HCT116 (cell line): Measurements from ENCODE around the gene VEZF1. TPM values are rescaled to one million over a fixed set of nuclear protein-coding genes. Genes with fewer than 3 reads are reported as not detected.

ENCODE experiments used
- ATAC-seq: fragments of 200-7000 bp; cut with Tn5 transposase; 2 replicates; pipeline ENCODE4 v1.9.1; 2020; ENCODE audit warnings: mild to moderate bottlenecking, moderate library complexity
- BruUV-seq: library from RNA; stranded (reverse); fragments of 400-500 nt; replicated peaks from 2 replicates; lab custom pipeline; 2021; lab: Mats Ljungman, UMichigan
- CTCF ChIA-PET: fragments of 300-600 bp; sonication (Branson Sonifier 250); formaldehyde crosslinking; loops from one replicate; lab custom pipeline; 2021; ENCODE audit warnings: antibody characterized with exemption; lab: Charles Lee
- POLR2A ChIA-PET: fragments of 300-600, 350-600 bp; sonication (Branson Sonifier 250); formaldehyde crosslinking; loops from one replicate; lab custom pipeline; 2021; ENCODE audit warnings: antibody characterized with exemption; lab: Charles Lee
- RAD21 ChIA-PET, 2 experiments: fragments of 300-600 bp; sonication (Branson Sonifier 250); formaldehyde crosslinking; loops; one replicate each; lab custom pipeline; 2023; ENCODE audit warnings: low total read pairs in 2 of 2; ENCODE audit not compliant: uncharacterized antibody in 2 of 2, unreplicated experiment in 2 of 2, low non-redundant PET in 1 of 2; lab: Charles Lee
- DNase-seq: peaks from one replicate; pipeline ENCODE4 v3.0.0-alpha.2; 2010; ENCODE audit warnings: low read depth, low spot score
- H2AFZ ChIP-seq: fragments of 200-600 bp; shearing (Covaris generic), sonication (generic); 2 replicates; pipeline ENCODE4 v1.6.1; 2017; ENCODE audit warnings: low read depth, mixed run types, mixed read lengths, antibody characterized with exemption, low read length; ENCODE audit not compliant: poor library complexity, severe bottlenecking
- H3K27ac ChIP-seq: 2 replicates; pipeline ENCODE4 v1.5.1; 2012; ENCODE audit warnings: low read depth, low read length
- H3K27me3 ChIP-seq: fragments of 200-600 bp; sonication (generic); 2 replicates; pipeline ENCODE4 v1.6.1; 2016; ENCODE audit warnings: mixed run types, low read length, mixed read lengths; ENCODE audit not compliant: insufficient read depth
- H3K36me3 ChIP-seq, 2 experiments: fragments of 200-500 bp in 1 of 2; fragments of 200-600 bp in 1 of 2; sonication (Bioruptor generic) in 1 of 2; sonication (generic) in 1 of 2; 2 replicates each; pipeline versions ENCODE4 v1.5.1 to v1.6.1; 2014 to 2016; ENCODE audit warnings: low read length in 2 of 2, inconsistent platforms in 1 of 2, mixed read lengths in 1 of 2, mixed run types in 1 of 2; ENCODE audit not compliant: insufficient read depth in 2 of 2, control insufficient read depth in 1 of 2
- H3K4me1 ChIP-seq, 2 experiments: fragments of 200-600 bp in 1 of 2; sonication (generic) in 1 of 2; 2 replicates each; pipeline versions ENCODE4 v1.5.1 to v1.6.1; 2012 to 2017; ENCODE audit warnings: low read length in 2 of 2, inconsistent platforms in 1 of 2, mild to moderate bottlenecking in 1 of 2, mixed read lengths in 1 of 2, mixed run types in 1 of 2, moderate library complexity in 1 of 2; ENCODE audit not compliant: insufficient read depth in 2 of 2, control insufficient read depth in 1 of 2
- H3K4me2 ChIP-seq: fragments of 200-600 bp; sonication (generic); 2 replicates; pipeline ENCODE4 v1.6.1; 2017; ENCODE audit warnings: mixed run types, low read length, mixed read lengths
- H3K4me3 ChIP-seq, 2 experiments: fragments of 200-600 bp in 1 of 2; sonication (generic) in 1 of 2; replicated peaks in 1 of 2; 2 replicates each; pipeline ENCODE4 v1.5.1; 2011 to 2016; ENCODE audit warnings: low read length in 2 of 2, control low read depth in 1 of 2, low read depth in 1 of 2, mild to moderate bottlenecking in 1 of 2, mixed read lengths in 1 of 2, mixed run types in 1 of 2
- H3K79me2 ChIP-seq: fragments of 200-600 bp; sonication (generic); 2 replicates; pipeline ENCODE4 v1.6.1; 2017; ENCODE audit warnings: mild to moderate bottlenecking, mixed run types, low read length, moderate library complexity, mixed read lengths; ENCODE audit not compliant: insufficient read depth
- H3K9ac ChIP-seq: fragments of 200-600 bp; sonication (generic); 2 replicates; pipeline ENCODE4 v1.6.1; 2016; ENCODE audit warnings: low read length, mixed read lengths
- H3K9me2 ChIP-seq: fragments of 200-600 bp; sonication (generic), shearing (Covaris generic); 2 replicates; pipeline ENCODE4 v1.6.1; 2017; ENCODE audit warnings: mixed run types, mild to moderate bottlenecking, moderate library complexity; ENCODE audit not compliant: insufficient read depth
- H3K9me3 ChIP-seq, 2 experiments: fragments of 200-500 bp in 1 of 2; fragments of 200-600 bp in 1 of 2; sonication (Bioruptor generic) in 1 of 2; sonication (generic) in 1 of 2; 2 replicates each; pipeline ENCODE4 v1.6.1; 2014 to 2017; ENCODE audit warnings: low read length in 2 of 2, mixed read lengths in 2 of 2, inconsistent platforms in 1 of 2, low read depth in 1 of 2, mild to moderate bottlenecking in 1 of 2, mixed run types in 1 of 2, moderate library complexity in 1 of 2; ENCODE audit not compliant: control insufficient read depth in 1 of 2, insufficient read depth in 1 of 2
- H4K20me1 ChIP-seq: fragments of 200-600 bp; sonication (generic), shearing (Covaris generic); 2 replicates; pipeline ENCODE4 v1.6.1; 2017; ENCODE audit warnings: mixed run types, mild to moderate bottlenecking, moderate library complexity; ENCODE audit not compliant: insufficient read depth
- CTCF ChIP-seq, 3 experiments: fragments of 200-600 bp in 1 of 3; sonication (generic) in 1 of 3; IDR thresholded peaks in 2 of 3; conservative IDR thresholded peaks in 1 of 3; 2 replicates each; pipeline ENCODE4 v1.5.1; 2012 to 2017; ENCODE audit warnings: low read depth in 2 of 3, low read length in 2 of 3, antibody characterized with exemption in 1 of 3, borderline replicate concordance in 1 of 3, control low read depth in 1 of 3, mild to moderate bottlenecking in 1 of 3, mixed read lengths in 1 of 3, mixed run types in 1 of 3, moderate library complexity in 1 of 3; ENCODE audit not compliant: insufficient read depth in 1 of 3
- ELF1 ChIP-seq: IDR thresholded peaks from 2 replicates; pipeline ENCODE4 v1.6.1; 2012; ENCODE audit warnings: low read depth, borderline replicate concordance
- EZH2 ChIP-seq: fragments of 200-600 bp; sonication (generic); IDR thresholded peaks from 2 replicates; pipeline ENCODE4 v1.6.1; 2017; ENCODE audit warnings: antibody characterized with exemption, mixed run types
- EZH2phosphoT487 ChIP-seq: fragments of 200-600 bp; IDR thresholded peaks from 2 replicates; pipeline ENCODE4 v1.6.1; 2018; ENCODE audit warnings: antibody characterized with exemption, borderline replicate concordance
- JUND ChIP-seq: IDR thresholded peaks from 2 replicates; pipeline ENCODE4 v1.6.1; 2012
- POLR2A ChIP-seq: IDR thresholded peaks from 2 replicates; pipeline ENCODE4 v1.7.0; 2011; ENCODE audit warnings: borderline replicate concordance; ENCODE audit not compliant: insufficient read depth, insufficient read length; ENCODE audit errors: extremely low read depth
- POLR2AphosphoS5 ChIP-seq: IDR thresholded peaks from 2 replicates; pipeline ENCODE4 v1.6.1; 2011; ENCODE audit warnings: mild to moderate bottlenecking, low read depth, low read length, moderate library complexity
- RAD21 ChIP-seq: IDR thresholded peaks from 2 replicates; pipeline ENCODE4 v1.6.1; 2012; ENCODE audit warnings: low read depth, mild to moderate bottlenecking
- SIN3A ChIP-seq: IDR thresholded peaks from 2 replicates; pipeline ENCODE4 v1.6.1; 2012; ENCODE audit warnings: low read depth
- SP1 ChIP-seq: IDR thresholded peaks from 2 replicates; pipeline ENCODE4 v1.6.1; 2012; ENCODE audit warnings: low read depth
- SRF ChIP-seq: IDR thresholded peaks from 2 replicates; pipeline ENCODE4 v1.6.1; 2012; ENCODE audit warnings: low read depth
- TCF7L2 ChIP-seq: IDR thresholded peaks from 2 replicates; pipeline ENCODE4 v1.7.0; 2011; ENCODE audit warnings: borderline replicate concordance, inconsistent platforms; ENCODE audit not compliant: insufficient read depth, insufficient read length; ENCODE audit errors: extremely low read depth
- ZFX ChIP-seq: fragments of 450-650 bp; IDR thresholded peaks from 2 replicates; pipeline ENCODE4 v1.6.1; 2017
- ZNF274 ChIP-seq: fragments of 200-500 bp; sonication (Bioruptor generic); IDR thresholded peaks from 2 replicates; pipeline ENCODE4 v1.6.1; 2014; ENCODE audit warnings: mild to moderate bottlenecking, low read depth, low read length, inconsistent platforms
- intact Hi-C: fragments of 100-400 bp; cut with micrococcal nuclease; formaldehyde crosslinking; loops from 2 replicates; pipeline ENCODE4 v1.10.0; 2022
- total RNA-seq: library from RNA; stranded (reverse); gene quantifications from one replicate; pipeline ENCODE4 v1.2.1, GENCODE V29; 2021; ENCODE audit not compliant: unreplicated experiment
- TF ChIP-seq, protein P1 (sequence below): IDR thresholded peaks from 2 replicates; pipeline ENCODE4 v1.6.1; 2012
- TF ChIP-seq, protein P2 (sequence below): IDR thresholded peaks from 2 replicates; pipeline ENCODE4 v1.6.1; 2011; ENCODE audit warnings: mild to moderate bottlenecking, low read length, moderate library complexity; ENCODE audit not compliant: insufficient replicate concordance; ENCODE audit errors: extremely low read depth

Gene VEZF1
- total RNA-seq, 1 experiment from 2014 or later, result 70.2 TPM

- Histone ChIP-seq H4K20me1 (no peaks in the 10 kb centered on the region), H3K27ac (peak overlapping the region; percentile 97), H2AFZ (no peak overlapping the region), H3K27me3 (no peaks in the 10 kb centered on the region), H3K36me3 (no peaks in the 10 kb centered on the region), H3K9ac (peak overlapping the region; percentile 63), H3K79me2 (peaks cover 82% of the 10 kb centered on the region), H3K9me2 (no peaks in the 10 kb centered on the region), H3K9me3 (no peaks in the 10 kb centered on the region), H3K4me3 (peak overlapping the region in 1 of 2 experiments; percentile 48; a peak in 2 of 4 replicates), H3K4me2 (peak overlapping the region; percentile 74), H3K4me1 (peaks cover 90 to 98% of the 10 kb centered on the region in 2 experiments)
- no peak for TF ChIP-seq SIN3A
- TF ChIP-seq ELF1, result no peak
- no peak for TF ChIP-seq ZFX
- TF ChIP-seq, protein P1, sequence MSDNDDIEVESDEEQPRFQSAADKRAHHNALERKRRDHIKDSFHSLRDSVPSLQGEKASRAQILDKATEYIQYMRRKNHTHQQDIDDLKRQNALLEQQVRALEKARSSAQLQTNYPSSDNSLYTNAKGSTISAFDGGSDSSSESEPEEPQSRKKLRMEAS, result no peak
- no peak for TF ChIP-seq EZH2phosphoT487
- no peak for TF ChIP-seq POLR2A
- no peak for TF ChIP-seq RAD21
- TF ChIP-seq POLR2AphosphoS5, result no peak
- no peak for TF ChIP-seq JUND
- TF ChIP-seq SRF, result no peak
- TF ChIP-seq TCF7L2, result no peak
- TF ChIP-seq, protein P2, sequence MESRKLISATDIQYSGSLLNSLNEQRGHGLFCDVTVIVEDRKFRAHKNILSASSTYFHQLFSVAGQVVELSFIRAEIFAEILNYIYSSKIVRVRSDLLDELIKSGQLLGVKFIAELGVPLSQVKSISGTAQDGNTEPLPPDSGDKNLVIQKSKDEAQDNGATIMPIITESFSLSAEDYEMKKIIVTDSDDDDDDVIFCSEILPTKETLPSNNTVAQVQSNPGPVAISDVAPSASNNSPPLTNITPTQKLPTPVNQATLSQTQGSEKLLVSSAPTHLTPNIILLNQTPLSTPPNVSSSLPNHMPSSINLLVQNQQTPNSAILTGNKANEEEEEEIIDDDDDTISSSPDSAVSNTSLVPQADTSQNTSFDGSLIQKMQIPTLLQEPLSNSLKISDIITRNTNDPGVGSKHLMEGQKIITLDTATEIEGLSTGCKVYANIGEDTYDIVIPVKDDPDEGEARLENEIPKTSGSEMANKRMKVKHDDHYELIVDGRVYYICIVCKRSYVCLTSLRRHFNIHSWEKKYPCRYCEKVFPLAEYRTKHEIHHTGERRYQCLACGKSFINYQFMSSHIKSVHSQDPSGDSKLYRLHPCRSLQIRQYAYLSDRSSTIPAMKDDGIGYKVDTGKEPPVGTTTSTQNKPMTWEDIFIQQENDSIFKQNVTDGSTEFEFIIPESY, result no peak
- no peak for TF ChIP-seq SP1
- TF ChIP-seq CTCF (IDR thresholded peaks at IDR 0.05 in 2 of 3, conservative IDR thresholded peaks at IDR 0.05 in 1 of 3; ENCODE audit: borderline replicate concordance in 1 of 3, insufficient read depth in 1 of 3, low read depth in 2 of 3, low read length in 2 of 3), result no peak
- no peak for TF ChIP-seq ZNF274
- TF ChIP-seq EZH2, result no peak
- RAD21 ChIA-PET, result interaction anchor here in 1 of 2 experiments (0.6 to 1.6 kb wide), 3 partner anchors 44 to 87 kb away, joined by 3 to 4 read pairs (median 3); no protein-coding TSS in a partner anchor
- CTCF ChIA-PET, result interaction anchor here (1.1 to 2.8 kb wide), 4 partner anchors 8 to 87 kb away, joined by 3 to 12 read pairs (median 6); partner anchors contain the start of gene CUEDC1
- DNase-seq (no peak), ATAC-seq (no peak)
- intact Hi-C loops, result no loop called here
- POLR2A ChIA-PET, result interaction anchor here (1.1 to 3.0 kb wide), 10 partner anchors 8 to 136 kb away, joined by 3 to 11 read pairs (median 6); partner anchors contain the start of genes DYNLL2 and SRSF1
- BruUV-seq, result no TSS peak
Measured at GRCh38 chr17:57947369-57947768, 40.7 kb downstream of the VEZF1 start.
